ENCODE results near the gene SMARCA4.
"Not testable (repeated sequence)": the region's sequence is repeated elsewhere in the genome, so short reads cannot be mapped to it uniquely, and the experiment has no call there.

SMARCA4 gene

GRCh38 chr19:11041194-11041593 is 80.4 kb downstream of the SMARCA4 start:
- no peak for DNase-seq

- no peak for DNase-seq
Measured at GRCh38 chr19:11041966-11042627, 81.3 kb downstream of the SMARCA4 start.

- no peak for DNase-seq
Measured at GRCh38 chr19:11044431-11044830, 83.6 kb downstream of the SMARCA4 start.

- no peak for DNase-seq
Measured at GRCh38 chr19:11045536-11045935, 84.7 kb downstream of the SMARCA4 start.

- DNase-seq, result no peak
Measured at GRCh38 chr19:11046605-11047354, 86.0 kb downstream of the SMARCA4 start.

GRCh38 chr19:11047866-11048265 is 87.0 kb downstream of the SMARCA4 start:
- DNase-seq, result no peak

GRCh38 chr19:11050323-11051114 is 89.7 kb downstream of the SMARCA4 start:
- no peak for DNase-seq

- DNase-seq, result no peak
Measured at GRCh38 chr19:11053817-11054195, 93.0 kb downstream of the SMARCA4 start.

- no peak for DNase-seq
Measured at GRCh38 chr19:11054200-11054599, 93.4 kb downstream of the SMARCA4 start.

- DNase-seq, result no peak
Measured at GRCh38 chr19:11054628-11055027, 93.8 kb downstream of the SMARCA4 start.

GRCh38 chr19:11058246-11059030 is 97.6 kb downstream of the SMARCA4 start:
- DNase-seq, result no peak

GRCh38 chr19:11059511-11060358 is 98.9 kb downstream of the SMARCA4 start:
- no peak for DNase-seq

GRCh38 chr19:11061952-11062351 is 101.1 kb downstream of the SMARCA4 start:
- DNase-seq, result no peak

- DNase-seq, result no peak
Measured at GRCh38 chr19:11063434-11063833, 102.6 kb downstream of the SMARCA4 start.

- DNase-seq, result no peak
Measured at GRCh38 chr19:11064831-11065303, 104.0 kb downstream of the SMARCA4 start.

- DNase-seq, result no peak
Measured at GRCh38 chr19:11066326-11066725, 105.5 kb downstream of the SMARCA4 start.

- DNase-seq, result no peak
Measured at GRCh38 chr19:11067356-11068113, 106.7 kb downstream of the SMARCA4 start.

- no peak for DNase-seq
Measured at GRCh38 chr19:11069561-11069960, 108.7 kb downstream of the SMARCA4 start.

- DNase-seq, result no peak
Measured at GRCh38 chr19:11070123-11070522, 109.3 kb downstream of the SMARCA4 start.

GRCh38 chr19:11073568-11073967 is 112.7 kb downstream of the SMARCA4 start:
- no peak for DNase-seq

- not testable (repeated sequence) for DNase-seq
Measured at GRCh38 chr19:11076792-11077191, 116.0 kb downstream of the SMARCA4 start.

All from CD4-positive, alpha-beta T cell treated with Interleukin-21 for 1 hour (primary cell).